ENCODE measurements around the gene STXBP2.

The STXBP2 gene

DNA sequence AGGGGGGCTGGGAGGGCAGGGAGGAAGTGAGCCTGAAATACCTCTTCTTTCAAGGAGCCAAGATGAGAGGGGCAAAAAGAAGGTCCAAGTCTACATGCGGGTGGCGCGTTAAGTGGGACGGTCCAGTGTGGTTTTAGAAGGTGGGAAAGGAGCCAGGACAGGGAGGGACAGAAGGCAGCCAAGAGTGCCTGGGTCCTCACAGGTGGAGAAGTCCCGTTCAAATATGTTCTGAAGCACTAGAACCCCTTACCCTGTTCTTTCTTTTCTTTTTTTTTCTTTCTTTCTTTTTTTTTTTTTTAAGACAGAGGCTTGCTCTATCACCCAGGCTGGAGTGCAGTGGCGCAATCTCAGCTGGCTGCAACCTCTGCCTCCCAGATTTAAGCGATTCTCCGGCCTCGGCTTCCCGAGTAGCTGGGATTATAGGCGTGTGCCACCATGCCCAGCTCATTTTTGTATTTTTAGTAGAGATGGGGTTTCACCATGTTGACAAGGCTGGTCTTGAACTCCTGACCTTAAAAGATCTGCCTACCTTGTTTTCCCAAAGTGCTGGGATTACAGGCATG is 33.9 kb upstream of the STXBP2 start:
- Histone ChIP-seq H3K9me2 (replicated peaks; ENCODE audit: insufficient read depth, low read length) (no peaks in the 10 kb centered on the region), H3K36me3 (replicated peaks; ENCODE audit: insufficient read depth, low read length) (no peaks in the 10 kb centered on the region), H3K27me3 (replicated peaks; ENCODE audit: insufficient read depth, low read length) (peaks cover 59% of the 10 kb centered on the region), H4K20me1 (ENCODE audit: insufficient read depth, low read length) (no peaks in the 10 kb centered on the region), H3K79me2 (ENCODE audit: low read length) (no peaks in the 10 kb centered on the region), H3F3A (ENCODE audit: insufficient read depth, low read length) (no peaks in the 10 kb centered on the region), H3K4me3 (ENCODE audit: low read length) (no peak overlapping the region), H3K4me1 (ENCODE audit: low read length) (no peaks in the 10 kb centered on the region), H3K9me3 (replicated peaks; ENCODE audit: insufficient read depth, low read length) (no peaks in the 10 kb centered on the region), H3K27ac (ENCODE audit: low read length) (no peak overlapping the region), H3K4me2 (ENCODE audit: low read depth, low read length) (no peak overlapping the region), H3K9ac (ENCODE audit: low read length) (no peak overlapping the region), H2AFZ (ENCODE audit: low read length) (no peak overlapping the region)
- TF ChIP-seq EZH2 (optimal IDR thresholded peaks at IDR 0.05; ENCODE audit: low read depth, low read length) = no peak
- TF ChIP-seq EZH2phosphoT487 (IDR thresholded peaks at IDR 0.05; ENCODE audit: low read length) = no peak
- TF ChIP-seq, protein P1, sequence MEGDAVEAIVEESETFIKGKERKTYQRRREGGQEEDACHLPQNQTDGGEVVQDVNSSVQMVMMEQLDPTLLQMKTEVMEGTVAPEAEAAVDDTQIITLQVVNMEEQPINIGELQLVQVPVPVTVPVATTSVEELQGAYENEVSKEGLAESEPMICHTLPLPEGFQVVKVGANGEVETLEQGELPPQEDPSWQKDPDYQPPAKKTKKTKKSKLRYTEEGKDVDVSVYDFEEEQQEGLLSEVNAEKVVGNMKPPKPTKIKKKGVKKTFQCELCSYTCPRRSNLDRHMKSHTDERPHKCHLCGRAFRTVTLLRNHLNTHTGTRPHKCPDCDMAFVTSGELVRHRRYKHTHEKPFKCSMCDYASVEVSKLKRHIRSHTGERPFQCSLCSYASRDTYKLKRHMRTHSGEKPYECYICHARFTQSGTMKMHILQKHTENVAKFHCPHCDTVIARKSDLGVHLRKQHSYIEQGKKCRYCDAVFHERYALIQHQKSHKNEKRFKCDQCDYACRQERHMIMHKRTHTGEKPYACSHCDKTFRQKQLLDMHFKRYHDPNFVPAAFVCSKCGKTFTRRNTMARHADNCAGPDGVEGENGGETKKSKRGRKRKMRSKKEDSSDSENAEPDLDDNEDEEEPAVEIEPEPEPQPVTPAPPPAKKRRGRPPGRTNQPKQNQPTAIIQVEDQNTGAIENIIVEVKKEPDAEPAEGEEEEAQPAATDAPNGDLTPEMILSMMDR (IDR thresholded peaks at IDR 0.05; ENCODE audit: low read length) = no peak
- DNase-seq = no peak

DNA sequence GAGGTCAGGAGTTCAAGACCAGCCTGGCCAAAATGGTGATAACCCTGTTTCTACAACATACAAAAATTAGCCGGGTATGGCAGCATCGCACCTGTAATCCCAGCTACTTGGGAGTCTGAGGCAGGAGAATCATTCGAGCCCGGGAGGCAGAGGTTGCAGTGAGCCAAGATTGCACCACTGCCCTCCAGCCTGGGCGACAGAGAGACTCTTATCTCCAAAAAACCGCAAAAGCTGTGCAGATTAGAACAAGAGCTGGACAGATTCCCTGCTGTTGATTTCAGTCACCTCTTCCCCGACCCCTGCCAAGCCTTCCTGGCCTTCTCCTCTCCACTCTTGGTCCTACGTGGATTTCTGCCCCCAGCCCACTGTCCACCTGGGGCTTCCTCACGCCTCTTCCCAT is 33.0 kb upstream of the STXBP2 start:
- Histone ChIP-seq H3K4me2 (ENCODE audit: low read depth, low read length) (no peak overlapping the region), H3F3A (ENCODE audit: insufficient read depth, low read length) (no peaks in the 10 kb centered on the region), H3K9me3 (replicated peaks; ENCODE audit: insufficient read depth, low read length) (no peaks in the 10 kb centered on the region), H3K36me3 (replicated peaks; ENCODE audit: insufficient read depth, low read length) (no peaks in the 10 kb centered on the region), H3K79me2 (ENCODE audit: low read length) (no peaks in the 10 kb centered on the region), H3K27ac (ENCODE audit: low read length) (no peak overlapping the region), H3K9me2 (replicated peaks; ENCODE audit: insufficient read depth, low read length) (no peaks in the 10 kb centered on the region), H3K27me3 (replicated peaks; ENCODE audit: insufficient read depth, low read length) (peaks cover 58% of the 10 kb centered on the region), H2AFZ (ENCODE audit: low read length) (no peak overlapping the region), H4K20me1 (ENCODE audit: insufficient read depth, low read length) (no peaks in the 10 kb centered on the region), H3K4me1 (ENCODE audit: low read length) (no peaks in the 10 kb centered on the region), H3K4me3 (ENCODE audit: low read length) (no peak overlapping the region), H3K9ac (ENCODE audit: low read length) (no peak overlapping the region)
- no peak for DNase-seq
- TF ChIP-seq EZH2 (optimal IDR thresholded peaks at IDR 0.05; ENCODE audit: low read depth, low read length) (no peak), EZH2phosphoT487 (IDR thresholded peaks at IDR 0.05; ENCODE audit: low read length) (no peak)
- TF ChIP-seq, protein P1 (IDR thresholded peaks at IDR 0.05; ENCODE audit: low read length) = no peak

DNA sequence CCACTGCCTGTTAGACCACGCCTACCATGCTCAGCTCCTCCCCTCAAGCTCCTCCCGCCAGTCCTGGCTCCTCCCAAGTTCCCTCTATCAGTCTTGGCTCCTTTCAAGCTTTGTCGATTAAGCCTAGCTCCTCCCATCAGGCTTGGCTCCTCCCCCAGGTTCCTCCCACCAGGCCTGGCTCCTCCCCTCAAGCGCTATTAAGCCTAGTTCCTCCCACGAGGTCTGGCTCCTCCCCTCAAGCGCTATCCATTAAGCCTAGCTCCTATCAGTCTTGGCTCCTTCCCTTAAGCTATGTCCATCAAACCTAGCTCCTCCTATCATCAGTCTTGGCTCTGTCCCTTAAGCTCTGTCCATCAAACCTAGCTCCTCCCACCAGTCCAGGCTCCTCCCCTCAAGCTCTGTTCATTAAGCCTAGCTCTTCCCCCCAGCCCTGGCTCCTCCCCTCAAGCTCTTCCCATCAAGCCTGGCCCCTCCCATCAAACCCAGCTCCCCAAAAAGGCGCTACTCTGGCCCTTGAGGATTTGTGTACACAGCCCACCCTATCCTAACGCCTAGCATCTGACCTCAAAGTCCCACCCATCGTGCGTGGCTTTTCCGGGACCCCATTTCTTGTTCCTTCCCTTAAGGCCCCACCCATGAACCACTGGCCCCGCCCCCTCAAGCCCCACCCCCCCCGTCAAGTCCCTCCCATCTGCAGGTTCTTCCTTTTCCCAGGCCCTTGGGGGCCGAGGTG is 31.3 kb upstream of the STXBP2 start:
- H3K9me3 ChIP-seq (replicated peaks; ENCODE audit: insufficient read depth, low read length) = no peaks in the 10 kb centered on the region
- H4K20me1 ChIP-seq (ENCODE audit: insufficient read depth, low read length) = no peaks in the 10 kb centered on the region
- no peaks in the 10 kb centered on the region for H3K9me2 ChIP-seq (replicated peaks; ENCODE audit: insufficient read depth, low read length)
- no peak overlapping the region for H3K27ac ChIP-seq (ENCODE audit: low read length)
- H2AFZ ChIP-seq (ENCODE audit: low read length) = no peak overlapping the region
- no peak overlapping the region for H3K9ac ChIP-seq (ENCODE audit: low read length)
- H3K79me2 ChIP-seq (ENCODE audit: low read length) = no peaks in the 10 kb centered on the region
- peak; percentile 59 for DNase-seq
- H3K27me3 ChIP-seq (replicated peaks; ENCODE audit: insufficient read depth, low read length) = peaks cover 73% of the 10 kb centered on the region
- no peaks in the 10 kb centered on the region for H3K36me3 ChIP-seq (replicated peaks; ENCODE audit: insufficient read depth, low read length)
- no peak for TF ChIP-seq EZH2phosphoT487 (IDR thresholded peaks at IDR 0.05; ENCODE audit: low read length)
- no peak for TF ChIP-seq EZH2 (optimal IDR thresholded peaks at IDR 0.05; ENCODE audit: low read depth, low read length)
- TF ChIP-seq, protein P1 (IDR thresholded peaks at IDR 0.05; ENCODE audit: low read length) = no peak
- no peaks in the 10 kb centered on the region for H3F3A ChIP-seq (ENCODE audit: insufficient read depth, low read length)
- H3K4me3 ChIP-seq (ENCODE audit: low read length) = no peak overlapping the region
- H3K4me2 ChIP-seq (ENCODE audit: low read depth, low read length) = no peak overlapping the region
- H3K4me1 ChIP-seq (ENCODE audit: low read length) = no peaks in the 10 kb centered on the region

Data from MM.1S (cell line).